GM21723 (cell line): ENCODE results near the gene TADA2A.
"Not testable (repeated sequence)": the region's sequence is repeated elsewhere in the genome, so short reads cannot be mapped to it uniquely, and the experiment has no call there.

Experiments
- ATAC-seq: cut with Tn5 transposase; IDR thresholded peaks from one replicate; pipeline ENCODE4 v1.9.1; 2021; ENCODE audit warnings: mild to moderate bottlenecking, moderate library complexity; ENCODE audit not compliant: unreplicated experiment

Gene TADA2A

GRCh38 chr17:37399265-37399803, 7.4 kb upstream of the TADA2A start:
- ATAC-seq: no peak

- ATAC-seq: no peak
Measured at GRCh38 chr17:37400505-37400904, 6.2 kb upstream of the TADA2A start.

GRCh38 chr17:37405522-37405921, 1.2 kb upstream of the TADA2A start:
- not testable (repeated sequence) for ATAC-seq

GRCh38 chr17:37405955-37406634, 591 bp upstream of the TADA2A start:
- peak; percentile 39 for ATAC-seq

GRCh38 chr17:37408145-37408479, 1.4 kb downstream of the TADA2A start:
- not testable (repeated sequence) for ATAC-seq

- no peak for ATAC-seq
Measured at GRCh38 chr17:37410357-37410756, 3.7 kb downstream of the TADA2A start.

- ATAC-seq: no peak
Measured at GRCh38 chr17:37413875-37414519, 7.3 kb downstream of the TADA2A start.

DNA sequence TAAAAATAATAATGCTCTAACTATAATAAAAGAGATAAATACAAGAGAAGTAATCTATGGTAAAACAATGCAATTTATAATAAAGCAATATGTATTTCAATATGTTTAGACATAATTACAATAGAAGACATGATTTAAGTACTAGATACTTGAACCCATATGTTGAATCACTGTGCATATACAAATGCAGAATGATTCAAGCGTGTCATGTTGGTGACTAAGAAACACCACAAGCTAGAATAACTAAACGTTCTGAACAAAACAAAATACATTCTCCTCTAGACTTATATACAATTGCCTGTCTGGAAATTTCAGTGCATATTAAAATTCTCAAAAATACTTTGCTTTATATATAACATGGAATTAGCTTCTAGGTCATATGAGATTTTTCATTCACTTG, 11.2 kb downstream of the TADA2A start:
- ATAC-seq: no peak

DNA sequence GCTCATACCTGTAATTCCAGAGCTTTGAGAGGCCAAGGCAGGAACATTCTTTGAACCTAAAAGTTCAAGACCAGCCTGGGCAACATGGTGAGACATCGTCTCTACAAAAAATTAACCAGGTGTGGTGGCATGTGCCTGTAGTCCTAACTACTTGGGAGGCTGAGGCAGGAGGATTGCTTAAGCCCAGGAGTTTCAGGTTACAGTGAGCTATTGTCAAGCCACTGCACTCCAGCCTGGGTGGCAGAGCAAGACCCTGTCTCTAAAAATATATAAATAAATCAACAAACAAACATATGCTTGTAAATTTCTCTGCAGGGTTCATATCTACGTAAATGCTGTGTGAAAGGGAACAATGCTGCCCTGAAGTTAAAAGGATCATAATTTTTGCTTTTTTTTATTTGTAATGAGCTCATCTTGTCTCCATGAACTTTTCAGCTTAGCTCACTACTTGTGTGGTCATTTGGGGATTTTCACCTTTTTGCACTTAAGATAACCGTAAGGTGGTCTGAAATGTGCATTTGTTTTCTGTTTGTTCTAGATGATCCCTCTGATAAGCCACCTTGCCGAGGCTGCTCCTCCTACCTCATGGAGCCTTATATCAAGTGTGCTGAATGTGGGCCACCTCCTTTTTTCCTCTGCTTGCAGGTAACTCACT, 16.4 kb downstream of the TADA2A start:
- no peak for ATAC-seq

- ATAC-seq: no peak
Measured at GRCh38 chr17:37425268-37425667, 18.6 kb downstream of the TADA2A start.

DNA sequence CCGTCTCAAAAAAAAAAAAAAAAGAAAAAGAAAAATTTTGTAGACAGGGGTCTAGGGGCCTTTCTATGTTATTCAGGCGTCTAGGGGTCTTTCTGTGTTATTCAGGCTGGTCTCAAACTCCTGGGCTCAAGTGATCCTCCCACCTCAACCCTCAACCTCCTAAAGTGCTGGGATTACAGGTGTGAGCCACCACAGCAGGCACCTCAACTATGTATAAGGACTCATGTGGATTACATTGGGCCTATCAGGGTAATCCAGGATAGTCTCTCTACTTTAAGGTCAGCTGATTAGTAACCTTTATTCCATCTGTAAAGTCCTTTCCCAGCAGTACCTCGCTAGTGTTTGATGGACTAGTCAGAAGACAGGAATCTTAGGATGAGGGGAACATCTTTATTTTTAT, 22.4 kb downstream of the TADA2A start:
- no peak for ATAC-seq

- ATAC-seq: no peak
Measured at GRCh38 chr17:37429453-37429852, 22.8 kb downstream of the TADA2A start.

GRCh38 chr17:37430051-37430627, 23.5 kb downstream of the TADA2A start:
- ATAC-seq: no peak

- no peak for ATAC-seq
Measured at GRCh38 chr17:37432671-37433070, 26.0 kb downstream of the TADA2A start.

DNA sequence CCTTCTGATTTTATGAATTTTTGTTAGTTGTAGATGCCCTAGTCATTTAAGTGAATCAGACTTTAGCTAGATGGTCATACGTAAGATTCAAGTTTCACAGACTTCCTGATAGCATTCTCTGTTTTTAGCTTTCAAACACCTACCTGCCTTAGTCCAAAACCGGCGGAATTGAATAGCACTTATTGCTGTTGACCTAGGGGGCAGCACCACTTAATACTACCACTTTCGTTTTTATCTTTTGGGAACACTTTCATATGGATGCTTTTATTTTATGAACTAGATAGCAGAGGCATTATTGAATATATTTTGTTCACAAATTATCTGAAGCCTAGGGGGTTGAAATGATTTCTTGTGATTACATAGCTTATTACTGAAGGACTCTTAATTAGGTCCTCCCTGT, 31.5 kb downstream of the TADA2A start:
- no peak for ATAC-seq

DNA sequence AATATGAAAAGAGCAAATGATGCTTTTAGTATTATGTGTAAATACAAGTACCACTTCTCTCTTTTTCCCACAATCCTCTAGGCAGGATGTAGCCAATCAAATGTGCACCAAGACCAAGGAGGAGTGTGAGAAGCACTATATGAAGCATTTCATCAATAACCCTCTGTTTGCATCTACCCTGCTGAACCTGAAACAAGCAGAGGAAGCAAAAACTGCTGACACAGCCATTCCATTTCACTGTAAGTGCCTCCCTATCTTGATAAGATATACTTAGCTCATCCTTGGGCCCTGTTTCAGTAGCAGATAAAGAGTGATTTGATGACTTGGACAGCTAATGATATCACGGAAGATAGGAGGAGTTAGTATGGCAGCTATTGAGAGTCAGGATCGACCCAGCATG, 33.7 kb downstream of the TADA2A start:
- ATAC-seq: no peak

DNA sequence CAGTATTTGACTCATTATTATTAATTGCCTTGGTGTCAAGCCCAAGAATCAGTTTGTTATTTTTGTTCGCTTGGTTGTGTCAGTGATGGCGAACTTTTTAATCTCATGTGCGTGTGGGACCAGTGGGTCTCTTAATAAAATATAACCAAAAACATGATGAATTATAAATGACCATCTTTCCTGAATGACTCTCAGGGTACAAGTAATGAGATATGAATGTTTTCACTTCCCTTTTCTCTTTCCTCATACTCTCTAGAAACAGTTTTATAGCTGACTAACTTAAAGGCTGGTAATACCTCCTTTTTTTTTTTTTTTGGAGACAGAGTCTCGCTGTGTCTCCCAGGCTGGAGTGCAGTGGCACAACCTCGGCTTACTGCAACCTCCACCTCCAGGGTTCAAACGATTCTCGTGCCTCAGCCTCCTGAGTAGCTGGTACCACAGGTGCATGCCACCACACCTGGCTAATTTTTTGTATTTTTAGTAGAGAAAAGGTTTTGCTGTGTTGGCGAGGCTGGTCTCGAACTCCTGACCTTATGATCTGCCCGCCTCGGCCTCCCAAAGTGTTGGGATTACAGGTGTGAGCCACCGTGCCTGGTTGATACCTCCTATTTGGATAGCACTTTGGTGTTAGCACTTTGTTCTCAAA, 34.8 kb downstream of the TADA2A start:
- peak; percentile 65 for ATAC-seq

DNA sequence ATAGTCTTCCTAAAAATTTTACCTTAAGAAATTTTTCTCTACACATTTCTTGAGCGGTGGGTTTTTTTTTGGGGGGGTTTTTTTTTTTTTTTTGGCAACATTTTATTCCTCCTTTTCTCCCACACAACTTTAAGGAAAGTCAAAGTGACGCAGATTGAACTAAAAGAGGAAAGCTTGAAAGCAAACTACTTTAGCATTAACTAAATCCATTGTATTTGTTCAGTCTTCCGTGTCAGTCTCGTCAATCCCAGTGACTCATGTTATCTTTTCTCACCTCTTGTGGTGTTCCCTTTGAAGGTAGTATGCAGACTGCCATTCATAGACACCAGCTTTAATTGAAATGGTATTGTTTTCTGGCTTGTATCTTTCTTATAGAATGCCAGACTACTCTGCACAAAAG, 39.3 kb downstream of the TADA2A start:
- no peak for ATAC-seq

DNA sequence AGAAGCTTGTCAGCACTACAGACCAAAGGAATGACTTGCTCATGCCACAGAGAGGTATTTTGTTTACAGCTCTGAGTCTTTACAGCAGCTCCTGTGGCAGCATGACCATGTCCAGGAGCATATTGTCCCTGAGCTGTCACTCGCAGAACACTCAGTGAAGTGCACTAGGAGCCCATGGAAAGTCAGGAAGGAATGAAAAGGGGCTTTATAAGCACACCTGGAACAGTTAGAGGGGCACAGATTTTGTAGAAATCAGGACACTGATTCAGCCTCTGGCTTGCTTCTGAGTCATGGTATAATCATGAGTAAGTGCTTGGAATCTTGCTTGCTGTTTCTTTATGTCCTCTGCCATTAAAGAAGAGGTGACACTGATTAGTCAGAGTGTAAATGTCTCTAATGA, 41.0 kb downstream of the TADA2A start:
- ATAC-seq: no peak

DNA sequence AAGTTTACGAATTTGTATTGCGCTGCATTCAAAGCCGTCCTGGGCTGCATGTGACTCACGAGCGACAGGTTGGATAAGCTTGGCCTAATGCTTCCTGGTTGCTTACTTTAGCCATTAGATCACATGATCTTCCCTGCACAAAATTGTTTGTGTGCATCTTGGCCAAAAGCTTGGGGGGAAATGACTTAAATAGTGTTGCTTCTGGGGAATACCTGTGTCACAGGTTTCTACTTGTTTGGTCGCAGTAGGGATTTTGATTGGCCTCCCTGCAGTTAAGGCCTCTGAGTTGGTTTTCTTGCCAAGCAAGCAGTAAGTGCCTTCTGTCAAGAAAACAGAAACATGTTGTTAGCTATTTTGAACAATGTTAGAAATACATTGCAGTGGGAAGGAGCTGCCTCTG, 43.4 kb downstream of the TADA2A start:
- no peak for ATAC-seq

DNA sequence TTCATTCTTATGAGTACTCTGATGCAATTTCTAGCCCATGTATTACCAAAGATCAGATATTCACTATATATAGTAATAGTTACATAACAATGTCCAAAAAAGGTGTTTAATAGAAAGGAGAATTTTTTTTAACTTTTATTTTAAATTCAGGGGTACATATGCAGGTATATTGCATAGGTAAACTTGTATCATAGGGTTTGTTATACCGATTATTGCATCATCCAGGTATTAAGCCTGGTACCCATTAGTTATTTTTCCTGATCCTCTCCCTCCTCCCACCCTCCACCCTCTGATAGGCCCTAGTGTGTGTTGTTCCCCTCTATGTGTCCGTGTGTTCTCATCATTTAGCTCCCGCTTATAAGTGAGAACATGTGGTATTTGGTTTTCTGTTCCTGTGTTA, 51.1 kb downstream of the TADA2A start:
- ATAC-seq: not testable (repeated sequence)
